Measurements from ENCODE around the gene PLAA.
A peak's percentile ranks its signal among the peaks of the same experiment; 100 is the strongest.
"Not testable (repeated sequence)": the region's sequence is repeated elsewhere in the genome, so short reads cannot be mapped to it uniquely, and the experiment has no call there.

Gene PLAA

DNA sequence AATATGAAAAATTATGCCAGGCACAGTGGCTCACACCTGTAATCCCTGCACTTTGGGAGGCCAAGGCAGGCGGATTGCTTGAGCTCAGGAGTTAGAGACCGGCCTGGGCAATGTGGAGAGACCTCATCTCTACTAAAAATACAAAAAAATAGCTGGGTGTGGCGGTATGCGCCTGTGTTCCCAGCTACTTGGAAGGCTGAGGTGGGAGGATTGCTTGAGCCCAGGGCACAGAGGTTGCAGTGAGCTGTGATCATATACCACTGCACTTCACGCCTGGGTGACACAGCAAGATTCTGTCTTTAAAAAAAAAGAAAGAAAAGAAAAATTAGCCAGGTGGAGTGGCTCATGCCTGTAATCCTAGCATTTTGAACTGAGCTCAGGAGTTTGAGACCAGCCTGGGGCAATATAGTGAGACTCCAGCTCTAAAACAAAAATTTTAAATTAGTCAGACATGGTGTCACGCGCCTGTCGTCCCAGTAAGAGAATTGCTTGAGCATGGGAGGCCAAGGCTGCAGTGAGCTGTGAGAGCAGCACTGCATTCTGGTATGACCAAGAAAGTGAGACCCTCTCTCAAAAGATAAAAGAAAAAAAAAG lies 18.0 kb downstream of the PLAA start:
- no peak for DNase-seq

DNA sequence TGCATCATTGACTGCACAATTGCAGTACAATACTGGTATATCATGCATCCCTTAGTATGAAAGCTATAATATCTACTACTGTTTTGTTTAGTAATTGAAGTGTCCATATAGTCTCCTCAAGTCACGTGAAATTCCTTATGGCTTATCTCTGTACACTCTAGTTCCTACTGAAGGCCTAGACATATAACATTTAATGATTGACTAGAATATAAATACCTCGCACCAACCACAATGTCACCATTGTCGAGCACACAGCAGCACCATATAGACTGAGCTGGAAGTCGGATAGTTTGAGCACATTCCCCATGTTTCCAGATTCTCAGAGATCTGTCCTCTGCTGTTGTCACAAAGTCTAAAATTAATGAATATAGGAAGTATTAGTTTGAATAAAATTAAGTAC lies 21.4 kb downstream of the PLAA start:
- DNase-seq = no peak

DNA sequence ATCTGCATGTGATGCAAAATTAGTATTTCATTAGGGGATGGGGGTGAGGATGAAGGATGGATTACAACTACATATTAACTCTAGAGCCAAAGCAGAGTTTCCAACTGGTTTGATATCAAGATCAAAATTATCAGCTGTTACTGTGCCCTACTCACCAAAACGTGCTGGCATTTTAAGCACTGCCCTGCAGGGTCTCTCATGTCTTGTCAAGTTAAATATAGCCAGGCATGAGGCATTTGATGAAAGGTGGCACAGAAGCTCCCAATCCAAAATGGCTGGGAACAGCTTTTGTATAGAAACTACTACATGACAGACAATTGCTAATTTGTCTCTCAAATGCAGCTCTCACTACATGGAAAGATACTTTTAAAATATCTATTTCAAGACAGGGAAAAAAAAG lies 27.3 kb downstream of the PLAA start:
- no peak for DNase-seq

DNA sequence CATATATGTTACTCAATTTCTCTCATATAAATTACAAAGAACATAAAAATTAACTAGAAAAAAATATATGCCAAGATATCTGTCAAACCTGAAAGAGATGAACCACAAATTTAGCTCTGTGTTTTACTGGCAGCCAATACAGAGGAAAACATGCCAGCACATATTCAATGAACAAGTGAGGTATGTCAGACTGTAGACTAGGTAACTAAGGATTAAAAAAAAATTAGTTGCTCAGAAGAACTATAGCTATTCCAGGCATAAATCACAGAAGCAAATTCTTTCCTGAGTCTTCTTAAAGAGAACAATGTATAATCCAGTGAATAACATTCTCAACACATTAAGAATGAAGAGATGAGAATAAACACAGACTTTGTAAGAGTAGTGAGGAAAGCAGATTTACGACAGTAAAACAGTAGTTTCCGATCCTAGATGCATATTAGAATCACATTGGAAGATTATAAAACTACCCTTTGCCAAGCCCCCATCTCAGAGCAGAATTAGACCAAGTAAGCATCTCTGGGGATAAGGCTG lies 33.8 kb downstream of the PLAA start:
- no peak for DNase-seq

DNA sequence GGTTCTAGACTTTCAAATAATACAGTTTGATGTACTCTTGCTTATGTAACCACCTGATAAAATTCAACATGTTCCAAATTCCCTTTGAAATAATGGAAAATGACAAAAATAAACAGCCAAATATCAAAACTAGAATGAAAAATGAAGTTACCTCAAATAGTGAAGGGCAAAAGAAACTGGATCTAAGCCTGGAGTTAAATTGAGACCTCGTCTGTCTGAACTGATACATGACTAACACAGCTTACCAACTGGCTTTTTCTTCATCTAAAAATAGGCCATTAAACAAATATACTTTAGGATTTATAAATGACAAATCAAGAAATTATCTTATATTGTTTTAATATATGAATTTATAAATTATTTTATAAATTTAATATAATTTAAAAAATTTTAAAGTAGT lies 42.4 kb downstream of the PLAA start:
- no peak for DNase-seq

DNA sequence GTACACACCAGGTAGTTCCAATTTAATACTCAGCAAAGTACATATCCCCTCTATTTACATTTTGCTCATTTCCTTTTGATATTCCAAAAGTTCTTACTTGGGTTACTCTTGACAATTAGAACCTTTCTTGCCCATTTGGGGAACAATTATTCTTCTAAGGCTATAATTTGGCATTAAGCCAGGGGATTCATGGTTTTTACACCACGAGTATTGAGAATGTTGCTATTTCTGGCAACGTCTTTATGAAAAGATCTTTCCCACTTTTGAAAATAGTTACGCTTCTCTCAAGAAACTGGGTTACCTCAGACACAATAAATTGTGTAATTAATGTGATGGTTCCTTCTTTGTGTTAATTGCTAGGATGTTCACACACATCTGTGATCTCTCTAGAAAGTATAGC lies 43.0 kb downstream of the PLAA start:
- no peak for DNase-seq

DNA sequence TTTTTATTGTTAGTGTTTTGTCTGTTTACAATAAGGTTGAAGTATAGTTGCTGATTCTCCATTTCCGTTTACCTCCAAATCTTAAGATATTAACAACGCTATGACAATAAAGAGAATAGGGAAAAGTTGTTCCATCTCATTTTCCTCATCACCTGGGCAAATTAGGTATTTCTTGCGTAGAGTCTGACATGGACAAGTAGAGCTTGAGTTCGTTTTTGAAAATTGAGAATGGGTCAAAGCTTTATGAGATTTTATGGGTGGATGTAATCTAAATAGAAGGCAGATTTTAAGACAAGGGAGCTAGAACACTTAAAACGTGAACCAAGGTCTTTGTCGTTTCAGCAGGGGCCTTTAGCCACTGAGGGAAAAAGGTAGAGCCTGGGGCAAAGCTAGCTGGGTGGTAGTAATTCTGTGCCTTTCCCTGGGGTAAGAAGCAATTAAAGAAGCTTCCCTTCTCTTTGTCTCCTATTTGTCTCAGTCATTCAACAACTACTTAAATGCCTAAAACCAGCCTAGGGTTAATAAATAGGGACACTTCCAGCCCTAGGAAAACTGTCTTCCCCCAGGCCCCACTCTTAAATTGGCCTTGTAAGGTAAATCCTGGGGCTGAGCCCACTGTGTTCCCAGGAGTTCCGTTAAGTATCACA lies 53.9 kb downstream of the PLAA start:
- no peak for DNase-seq

DNA sequence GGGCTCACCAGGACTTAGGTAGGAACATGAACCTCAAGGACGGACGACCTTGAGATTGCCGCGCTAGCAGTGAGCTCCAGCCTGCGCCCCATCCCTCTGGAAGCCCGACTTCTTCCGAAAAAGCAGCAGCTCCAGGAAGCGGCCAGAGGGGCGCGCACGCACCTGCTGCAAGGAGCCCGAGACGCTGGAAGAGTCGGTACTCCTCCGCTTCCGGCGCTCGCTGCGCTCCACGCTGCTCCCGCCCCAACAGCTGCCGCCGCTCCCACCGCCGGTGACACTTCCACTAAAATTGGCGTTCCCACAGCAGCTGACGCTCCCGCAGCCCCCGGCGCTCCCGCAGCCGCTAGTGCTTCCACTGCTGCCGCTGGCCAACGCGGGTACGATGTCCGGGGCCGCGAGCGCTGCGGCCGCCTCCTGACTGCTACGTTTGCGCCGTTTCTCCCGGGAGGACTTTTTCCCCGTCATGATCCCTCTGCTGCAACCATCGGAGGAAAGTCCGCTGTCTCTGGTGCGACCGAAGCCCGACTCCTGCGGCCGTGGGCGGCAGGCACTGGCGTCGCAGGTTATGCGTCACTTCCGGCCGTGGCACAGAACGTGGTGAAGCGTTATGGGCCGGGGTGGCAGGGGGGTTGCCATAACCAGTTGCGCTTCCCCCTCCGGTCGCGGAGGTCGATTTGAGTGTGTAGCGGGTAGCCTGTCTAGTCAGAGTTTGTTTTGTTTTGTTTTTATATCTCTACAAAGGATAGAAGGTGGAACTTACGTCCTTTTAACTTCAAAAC lies 54.6 kb downstream of the PLAA start, which contains the start of gene CAAP1:
Gene CAAP1 (minus strand): TSS at position 552 of the 779 bp plus-strand sequence. CDS start 87 bp downstream, at position 465.
- peak; percentile 93 for DNase-seq

DNA sequence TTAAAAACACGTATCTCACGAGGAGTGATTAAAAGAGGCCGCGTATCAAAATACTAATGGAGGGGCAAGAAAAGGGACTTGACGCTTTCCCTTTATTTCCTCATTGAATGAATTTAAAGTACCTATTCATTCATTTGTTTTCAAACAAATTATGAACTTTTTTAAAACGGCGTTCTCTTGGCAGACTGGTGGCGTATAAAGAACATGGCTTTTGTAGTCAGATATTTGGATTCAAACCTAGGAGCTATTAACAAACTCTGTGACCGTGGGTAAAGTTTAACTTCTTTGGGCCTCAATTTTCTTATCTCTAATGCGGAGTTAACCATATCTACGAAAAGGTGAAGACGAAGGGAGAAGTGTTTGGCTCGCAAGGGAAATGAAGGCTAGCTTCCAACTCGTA lies 55.3 kb downstream of the PLAA start:
- peak; percentile 40 for DNase-seq

DNA sequence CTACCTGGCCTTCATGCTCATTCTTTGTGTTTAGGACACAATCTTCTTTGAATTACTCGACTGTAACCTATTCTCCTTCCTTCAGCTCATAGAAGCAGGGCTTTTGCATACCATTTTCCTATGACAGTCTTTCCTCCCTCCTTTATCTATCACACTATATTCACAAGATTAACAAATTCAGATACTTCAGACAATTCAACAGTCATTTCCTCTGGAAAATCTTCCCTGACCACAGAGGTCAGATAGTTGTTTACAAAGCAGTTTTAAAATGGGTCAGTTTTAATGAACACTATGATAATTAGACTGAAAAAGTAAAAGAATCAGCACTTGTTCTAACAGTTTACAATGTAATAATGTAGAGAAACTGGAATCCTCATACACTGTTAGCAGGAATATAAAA lies 58.8 kb downstream of the PLAA start:
- no peak for DNase-seq

DNA sequence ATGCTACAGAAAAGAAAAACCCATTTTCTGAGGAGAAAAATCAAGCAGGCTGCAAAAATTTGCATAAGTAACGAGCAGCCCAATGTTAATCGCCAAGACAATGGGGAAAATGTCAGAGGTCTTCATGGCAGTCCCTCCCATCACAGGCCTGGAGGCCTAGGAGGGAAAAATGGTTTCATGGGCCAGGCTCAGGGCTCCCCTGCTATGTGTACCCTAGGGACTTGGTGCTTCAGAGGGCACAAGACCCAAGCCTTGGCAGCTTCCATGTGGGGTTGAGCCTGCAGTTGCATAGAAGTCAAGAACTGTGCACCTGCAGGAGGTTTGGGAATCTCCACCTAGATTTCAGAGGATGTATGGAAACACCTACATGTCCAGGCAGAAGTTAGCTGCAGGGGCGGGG lies 64.9 kb downstream of the PLAA start:
- DNase-seq = no peak

DNA sequence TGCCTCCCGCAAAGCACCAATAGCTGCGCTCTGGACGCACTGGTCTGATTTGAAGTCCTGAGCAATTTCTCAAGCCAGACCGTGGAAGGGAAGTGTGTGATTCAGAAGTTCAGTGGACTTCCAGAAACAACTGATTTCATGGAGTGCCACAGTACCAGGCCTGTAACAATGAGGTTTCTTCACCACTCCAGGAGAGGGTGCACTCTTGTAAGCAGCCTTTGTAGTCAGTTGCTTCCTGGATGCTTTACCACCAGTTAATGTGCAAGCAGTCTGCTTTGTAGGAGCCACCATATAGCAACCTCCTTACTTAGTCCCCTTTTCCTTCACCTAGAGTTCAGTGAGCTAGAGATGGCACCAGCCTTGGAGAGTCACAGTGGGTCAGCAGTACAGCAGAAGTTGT lies 66.8 kb downstream of the PLAA start:
- no peak for DNase-seq

DNA sequence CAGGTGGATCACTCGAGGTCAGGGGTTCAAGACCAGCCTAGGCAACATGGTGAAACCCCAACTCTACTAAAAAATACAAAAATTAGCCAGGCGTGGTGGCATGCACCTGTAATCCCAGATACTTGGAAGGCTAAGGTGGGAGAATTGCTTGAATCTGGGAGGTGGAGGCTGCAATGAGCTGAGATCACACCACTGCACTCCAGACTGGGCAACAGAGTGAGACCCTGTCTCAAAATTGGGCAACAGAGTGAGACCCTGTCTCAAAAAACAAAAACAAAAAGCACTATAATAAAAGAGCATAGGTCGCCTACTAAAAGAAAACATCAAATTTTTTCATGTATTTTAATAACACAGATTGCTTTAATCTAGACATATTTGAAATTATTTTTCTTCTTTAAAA lies 71.9 kb downstream of the PLAA start:
- not testable (repeated sequence) for DNase-seq

DNA sequence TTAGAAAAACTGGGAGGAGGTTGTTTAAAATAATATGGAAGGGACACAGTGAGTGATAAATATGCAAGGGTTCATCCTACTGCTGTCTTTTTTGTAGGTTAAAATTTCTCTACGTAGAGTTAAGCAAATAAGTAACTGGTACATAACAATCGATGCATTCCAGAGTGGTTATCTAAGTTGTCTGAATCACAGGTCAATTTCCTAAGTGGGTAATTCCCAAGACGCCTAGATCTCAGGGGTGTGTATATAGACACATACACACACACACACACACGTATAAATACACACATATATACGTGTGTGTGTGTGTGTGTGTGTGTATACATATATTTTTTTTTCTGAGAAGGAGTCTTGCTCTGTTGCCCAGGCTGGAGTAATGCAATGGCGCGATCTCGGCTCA lies 76.8 kb downstream of the PLAA start:
- no peak for DNase-seq

DNA sequence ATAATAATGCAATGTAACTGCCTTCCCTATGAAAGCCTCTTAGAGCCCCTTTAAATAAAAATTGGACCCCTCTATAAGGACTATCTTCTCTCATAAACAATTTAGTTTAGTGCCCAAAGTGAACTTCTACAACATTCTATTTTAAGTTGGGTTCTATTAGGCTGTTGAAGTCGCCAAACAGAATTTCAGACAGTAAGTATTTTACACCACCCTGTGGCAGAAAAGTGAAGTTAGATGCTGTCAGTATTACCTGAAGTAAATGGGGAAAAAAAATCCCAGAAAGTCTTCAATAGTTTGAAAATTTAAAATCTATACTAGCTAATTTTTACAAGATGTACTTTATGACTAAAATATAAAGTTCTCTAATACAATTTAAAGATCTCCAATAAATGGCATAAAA lies 84.0 kb downstream of the PLAA start:
- DNase-seq = peak; percentile 14

DNA sequence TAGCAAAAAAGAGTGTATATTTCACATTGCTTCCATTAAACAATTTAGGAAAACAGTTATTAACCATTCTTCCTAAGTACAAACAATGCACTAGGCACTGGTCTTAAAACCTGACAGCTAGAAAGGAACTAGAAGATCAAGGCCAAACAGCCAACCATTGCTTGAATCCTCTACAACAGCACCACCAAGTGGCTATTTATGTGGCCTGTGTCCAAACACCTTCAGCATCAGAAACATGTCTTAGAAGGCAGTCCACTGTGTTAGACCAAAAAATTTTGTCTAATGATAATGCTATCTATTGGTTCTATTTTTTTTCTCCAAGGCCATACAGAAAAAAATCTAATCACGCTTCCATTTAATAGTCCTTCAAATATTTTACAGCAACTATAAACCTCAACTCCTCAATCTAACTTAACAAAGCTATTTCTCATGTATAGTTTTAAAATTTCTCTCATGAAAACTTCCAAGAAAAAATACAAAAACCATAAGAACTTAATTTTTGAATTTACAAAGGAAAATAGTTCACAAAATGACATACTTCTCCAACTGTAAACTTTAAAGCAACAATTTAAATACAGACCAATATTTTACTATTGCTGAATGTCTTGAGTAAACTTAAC lies 90.5 kb downstream of the PLAA start:
- DNase-seq = peak; percentile 36

Data from midbrain (tissue), 1 donor.